ENCODE measurements around the gene TCF12.
A peak's percentile ranks its signal among the peaks of the same experiment; 100 is the strongest.

TCF12 gene

DNA sequence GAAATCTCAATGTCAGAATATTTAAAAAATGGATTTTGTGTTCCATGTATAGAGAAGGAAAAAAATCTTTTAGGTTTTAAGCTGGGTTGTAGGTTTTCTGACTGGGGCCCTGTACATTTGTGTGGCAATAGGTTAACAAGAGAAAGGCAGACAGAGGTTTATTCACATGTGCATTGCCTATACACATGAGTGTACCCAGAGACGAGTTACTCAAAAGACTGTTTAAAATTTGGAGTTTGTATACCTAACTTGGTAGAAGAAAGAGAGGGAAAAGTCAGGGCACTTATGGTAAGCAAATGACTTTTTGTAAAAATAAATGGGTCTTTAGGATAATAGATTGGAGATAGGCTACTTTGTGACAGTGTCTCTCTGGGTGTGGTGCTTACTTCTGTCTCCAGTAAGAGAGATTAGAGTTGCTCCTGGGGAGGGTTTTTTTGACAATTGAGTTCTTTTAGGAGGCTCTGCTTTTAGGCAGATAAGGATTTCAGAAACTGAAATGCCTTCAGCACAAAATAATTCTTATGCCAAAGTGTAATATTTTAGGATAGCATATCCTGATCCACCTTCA lies 225.2 kb downstream of the TCF12 start:
- H3K4me1 ChIP-seq: peaks cover 23% of the 10 kb centered on the region
- H3K4me3 ChIP-seq (ENCODE audit: low read depth, low read length): no peak overlapping the region
- TF ChIP-seq, protein P1, sequence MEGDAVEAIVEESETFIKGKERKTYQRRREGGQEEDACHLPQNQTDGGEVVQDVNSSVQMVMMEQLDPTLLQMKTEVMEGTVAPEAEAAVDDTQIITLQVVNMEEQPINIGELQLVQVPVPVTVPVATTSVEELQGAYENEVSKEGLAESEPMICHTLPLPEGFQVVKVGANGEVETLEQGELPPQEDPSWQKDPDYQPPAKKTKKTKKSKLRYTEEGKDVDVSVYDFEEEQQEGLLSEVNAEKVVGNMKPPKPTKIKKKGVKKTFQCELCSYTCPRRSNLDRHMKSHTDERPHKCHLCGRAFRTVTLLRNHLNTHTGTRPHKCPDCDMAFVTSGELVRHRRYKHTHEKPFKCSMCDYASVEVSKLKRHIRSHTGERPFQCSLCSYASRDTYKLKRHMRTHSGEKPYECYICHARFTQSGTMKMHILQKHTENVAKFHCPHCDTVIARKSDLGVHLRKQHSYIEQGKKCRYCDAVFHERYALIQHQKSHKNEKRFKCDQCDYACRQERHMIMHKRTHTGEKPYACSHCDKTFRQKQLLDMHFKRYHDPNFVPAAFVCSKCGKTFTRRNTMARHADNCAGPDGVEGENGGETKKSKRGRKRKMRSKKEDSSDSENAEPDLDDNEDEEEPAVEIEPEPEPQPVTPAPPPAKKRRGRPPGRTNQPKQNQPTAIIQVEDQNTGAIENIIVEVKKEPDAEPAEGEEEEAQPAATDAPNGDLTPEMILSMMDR (IDR thresholded peaks at IDR 0.05; ENCODE audit: low read depth, low read length): no peak
- no peak for DNase-seq
- no peaks in the 10 kb centered on the region for H3K27me3 ChIP-seq
- no peaks in the 10 kb centered on the region for H3K9me3 ChIP-seq
- no peaks in the 10 kb centered on the region for H3K36me3 ChIP-seq

DNA sequence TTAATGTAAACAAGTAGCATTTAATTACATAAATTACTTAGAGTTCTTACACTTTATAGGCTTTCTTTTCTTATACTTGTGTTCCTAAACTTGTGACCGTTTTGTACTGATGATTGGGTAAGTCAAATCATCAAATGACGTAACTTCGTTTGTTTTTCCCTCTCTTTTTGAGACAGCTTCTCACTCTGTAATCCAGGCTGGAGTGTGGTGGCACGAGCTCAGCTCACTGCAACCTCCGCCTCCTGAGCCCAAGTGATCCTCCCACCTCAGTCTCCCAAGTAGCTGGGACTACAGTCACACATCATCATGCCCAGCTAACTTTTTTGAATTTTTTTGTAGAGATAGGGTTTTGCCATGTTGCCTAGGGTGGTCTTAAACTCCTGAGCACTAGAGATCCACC lies 226.0 kb downstream of the TCF12 start:
- H3K4me3 ChIP-seq (ENCODE audit: low read depth, low read length): no peak overlapping the region
- H3K4me1 ChIP-seq: peaks cover 16% of the 10 kb centered on the region
- no peak for DNase-seq
- H3K27me3 ChIP-seq: no peaks in the 10 kb centered on the region
- TF ChIP-seq, protein P1 (IDR thresholded peaks at IDR 0.05; ENCODE audit: low read depth, low read length): no peak
- H3K9me3 ChIP-seq: no peaks in the 10 kb centered on the region
- no peaks in the 10 kb centered on the region for H3K36me3 ChIP-seq

DNA sequence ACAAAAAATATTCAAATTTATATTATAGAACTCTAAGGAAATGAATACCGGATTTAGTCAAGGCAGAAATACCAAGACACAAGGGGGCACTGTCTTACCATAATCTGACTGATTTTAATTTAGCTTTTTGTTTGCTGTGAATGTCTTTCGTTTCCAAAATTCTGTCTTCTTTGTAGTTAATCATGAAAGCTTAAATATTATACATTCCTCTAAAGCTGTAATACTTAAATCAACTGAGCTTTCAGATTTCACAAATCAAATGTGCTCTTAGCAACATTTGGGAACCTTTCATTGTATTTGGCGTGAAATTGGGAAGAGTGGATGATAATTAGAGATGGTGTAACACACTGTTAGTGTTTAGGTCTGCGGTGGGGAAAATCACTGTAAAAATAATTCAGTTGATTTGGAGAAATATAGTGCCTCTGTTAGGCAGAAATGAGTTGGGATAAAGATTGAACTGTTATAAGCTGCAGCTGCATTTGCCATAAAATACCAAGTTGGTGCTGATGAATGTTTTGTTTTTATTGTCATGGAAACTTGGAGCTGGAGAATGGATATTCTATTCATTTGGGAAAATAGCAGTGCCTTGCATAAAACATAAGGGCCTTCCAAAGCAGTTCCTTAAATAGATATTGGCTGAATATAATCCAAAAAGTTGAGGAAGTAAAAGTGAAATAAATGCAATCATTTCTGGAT lies 228.2 kb downstream of the TCF12 start:
- no peaks in the 10 kb centered on the region for H3K9me3 ChIP-seq
- H3K4me3 ChIP-seq (ENCODE audit: low read depth, low read length): peak overlapping the region; percentile 29
- DNase-seq: peak; percentile 26
- peaks cover 16% of the 10 kb centered on the region for H3K4me1 ChIP-seq
- H3K27me3 ChIP-seq: no peaks in the 10 kb centered on the region
- TF ChIP-seq, protein P1 (IDR thresholded peaks at IDR 0.05; ENCODE audit: low read depth, low read length): peak; percentile 63
- H3K36me3 ChIP-seq: no peaks in the 10 kb centered on the region

DNA sequence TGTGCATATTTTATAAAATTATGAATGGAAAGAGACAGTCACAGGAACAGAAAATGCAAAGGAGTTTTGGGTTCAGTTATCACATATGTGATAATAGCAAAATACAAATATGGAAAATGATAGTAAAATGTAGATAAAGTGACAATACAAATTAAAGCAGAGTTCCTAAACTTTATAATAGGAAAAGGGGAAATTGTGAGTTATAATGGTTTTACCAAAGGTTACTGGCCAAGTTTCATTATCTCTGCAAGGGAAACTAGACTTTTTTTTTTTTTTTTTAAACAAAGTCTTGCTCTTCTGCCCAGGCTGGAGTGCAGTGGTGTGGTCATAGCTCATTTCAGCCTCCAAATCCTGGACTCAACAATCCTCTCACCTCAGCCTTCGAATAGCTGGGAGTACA lies 229.2 kb downstream of the TCF12 start:
- peaks cover 16% of the 10 kb centered on the region for H3K4me1 ChIP-seq
- no peak for DNase-seq
- no peaks in the 10 kb centered on the region for H3K27me3 ChIP-seq
- H3K36me3 ChIP-seq: no peaks in the 10 kb centered on the region
- TF ChIP-seq, protein P1 (IDR thresholded peaks at IDR 0.05; ENCODE audit: low read depth, low read length): no peak
- no peaks in the 10 kb centered on the region for H3K9me3 ChIP-seq
- no peak overlapping the region for H3K4me3 ChIP-seq (ENCODE audit: low read depth, low read length)

DNA sequence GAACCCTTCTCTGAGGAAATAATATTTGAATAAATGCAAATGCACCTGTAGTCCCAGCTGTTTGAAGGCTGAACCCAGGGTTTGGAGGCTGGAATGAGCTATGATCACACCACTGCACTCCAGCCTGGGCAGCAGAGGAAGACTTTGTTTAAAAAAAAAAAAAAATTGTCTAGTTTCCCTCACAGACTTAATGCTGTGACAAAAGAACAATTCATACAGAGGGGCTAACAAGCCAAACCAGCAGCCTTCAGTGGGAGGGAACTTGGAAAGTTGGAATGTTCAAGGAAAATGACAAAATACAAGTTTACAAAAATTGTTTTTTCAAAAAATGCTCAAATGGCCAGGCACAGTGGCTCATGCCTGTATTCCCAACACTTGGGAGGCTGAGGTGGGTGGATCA lies 229.8 kb downstream of the TCF12 start:
- H3K4me3 ChIP-seq (ENCODE audit: low read depth, low read length): no peak overlapping the region
- H3K4me1 ChIP-seq: peaks cover 15% of the 10 kb centered on the region
- H3K36me3 ChIP-seq: no peaks in the 10 kb centered on the region
- no peaks in the 10 kb centered on the region for H3K27me3 ChIP-seq
- no peak for DNase-seq
- TF ChIP-seq, protein P1 (IDR thresholded peaks at IDR 0.05; ENCODE audit: low read depth, low read length): no peak
- H3K9me3 ChIP-seq: no peaks in the 10 kb centered on the region

DNA sequence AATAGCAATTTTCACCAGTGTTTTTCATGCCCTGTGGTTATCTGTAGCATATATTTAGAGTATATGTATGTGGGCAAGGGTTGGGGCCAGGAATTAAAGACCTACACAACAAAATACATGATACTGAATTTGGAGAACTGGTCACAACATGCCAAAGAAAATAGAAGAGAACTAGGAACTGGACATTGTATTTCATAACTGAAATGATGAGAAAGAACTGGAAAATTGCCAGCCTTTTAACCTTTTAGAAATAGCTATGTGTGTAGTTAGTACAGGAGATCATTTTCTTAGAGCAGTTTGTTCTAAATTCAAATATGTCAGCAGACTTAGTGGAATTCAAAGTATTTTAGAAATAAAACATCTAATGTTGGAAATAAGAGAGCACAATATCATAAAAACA lies 230.8 kb downstream of the TCF12 start:
- Histone ChIP-seq H3K36me3 (no peaks in the 10 kb centered on the region), H3K4me3 (ENCODE audit: low read depth, low read length) (no peak overlapping the region), H3K4me1 (peaks cover 7% of the 10 kb centered on the region), H3K27me3 (no peaks in the 10 kb centered on the region), H3K9me3 (no peaks in the 10 kb centered on the region)
- DNase-seq: no peak
- TF ChIP-seq, protein P1 (IDR thresholded peaks at IDR 0.05; ENCODE audit: low read depth, low read length): no peak
